Measurements from ENCODE around the gene PTPRN2.
A peak's percentile ranks its signal among the peaks of the same experiment; 100 is the strongest.
"Not testable (repeated sequence)": the region's sequence is repeated elsewhere in the genome, so short reads cannot be mapped to it uniquely, and the experiment has no call there.

PTPRN2 gene

DNA sequence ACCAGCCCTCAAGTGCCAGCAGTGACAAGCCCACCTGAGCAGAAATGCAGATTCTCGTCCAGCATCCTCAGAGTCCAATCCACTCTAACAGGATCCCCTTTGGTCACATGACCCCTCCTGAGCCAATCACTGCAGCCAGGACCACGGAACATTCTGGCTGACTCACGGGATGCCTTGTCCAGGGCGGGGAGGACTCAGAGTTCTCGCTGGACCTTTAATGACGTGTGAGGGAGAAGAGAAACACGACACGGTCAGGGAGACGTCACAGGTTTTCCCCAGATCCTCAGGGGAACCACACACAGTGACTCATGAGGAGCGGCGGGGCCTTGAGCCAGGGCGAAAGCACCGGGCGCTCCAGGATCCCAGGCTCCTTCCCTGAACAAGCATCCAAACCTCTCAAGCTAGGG, 155.7 kb downstream of the PTPRN2 start:
- no peak for DNase-seq

DNA sequence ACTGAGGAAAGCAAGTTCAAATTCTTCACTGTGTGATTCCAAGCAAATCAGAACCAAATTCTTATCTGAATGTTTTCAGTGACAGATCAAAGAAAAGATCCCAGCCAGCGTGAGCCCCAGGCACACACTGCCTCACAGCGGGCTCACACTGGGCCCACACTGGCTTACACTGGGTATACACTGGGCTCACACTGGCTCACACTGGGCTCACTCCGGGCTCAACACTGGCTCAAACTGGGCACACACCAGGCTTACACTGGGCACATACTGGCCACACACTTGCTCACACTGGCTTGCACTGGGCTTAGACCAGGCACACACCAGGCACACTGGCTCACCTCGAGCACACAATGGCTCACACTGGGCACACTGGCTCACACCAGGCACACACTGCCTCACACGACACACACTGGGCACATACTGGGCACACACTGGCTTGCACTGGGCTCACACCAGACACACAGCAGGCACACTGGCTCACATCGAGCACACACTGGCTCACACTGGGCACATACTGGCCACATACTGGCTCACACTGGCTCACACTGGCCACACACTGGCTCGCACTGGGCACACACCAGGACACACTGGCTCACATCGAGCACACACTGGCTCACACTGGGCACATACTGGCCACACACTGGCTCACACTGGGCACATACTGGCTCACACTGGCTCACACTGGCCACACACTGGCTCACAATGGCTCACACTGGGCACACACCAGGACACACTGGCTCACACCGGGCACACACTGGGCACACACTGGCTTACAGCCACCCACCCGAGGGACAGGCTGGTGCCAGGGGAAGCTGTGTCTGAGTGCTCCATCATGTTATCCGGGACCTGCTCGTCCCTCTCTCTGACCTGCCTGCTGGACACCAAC, 156.3 kb downstream of the PTPRN2 start:
- no peak for DNase-seq

DNA sequence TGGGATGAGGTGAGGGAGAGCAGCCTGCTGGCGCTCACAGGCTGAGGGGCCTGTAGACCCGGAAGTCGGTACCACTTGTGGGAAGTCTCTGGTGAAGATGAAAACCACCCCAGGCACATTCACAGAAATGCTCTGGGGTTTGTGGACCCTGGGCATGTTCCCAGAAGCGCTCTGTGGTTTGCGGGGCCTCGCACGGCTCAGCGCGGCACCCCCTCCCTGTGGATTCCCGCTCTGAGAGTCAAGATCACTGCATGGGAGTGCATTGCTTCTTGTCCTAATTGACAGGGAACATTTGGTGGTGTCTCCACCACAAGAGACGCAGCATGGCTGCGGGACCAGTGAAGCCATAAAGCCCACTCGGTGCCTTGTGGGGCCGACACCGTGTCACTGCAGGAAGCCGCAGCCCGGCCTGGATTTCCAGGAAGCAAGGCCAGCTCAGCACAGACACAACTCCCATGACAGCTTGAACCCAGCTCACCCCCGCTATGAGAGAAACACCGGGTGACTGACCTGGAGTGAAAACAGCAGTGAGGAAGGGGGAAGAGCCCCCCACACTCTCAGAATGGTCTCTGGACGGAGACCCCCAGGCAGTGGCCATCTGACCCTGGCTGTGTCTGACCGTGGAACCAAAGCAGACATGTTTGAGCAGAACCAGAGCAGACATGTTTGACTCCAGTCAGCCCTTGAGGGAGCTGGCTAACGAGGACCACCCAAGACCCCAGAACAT, 157.2 kb downstream of the PTPRN2 start:
- no peak for DNase-seq

DNA sequence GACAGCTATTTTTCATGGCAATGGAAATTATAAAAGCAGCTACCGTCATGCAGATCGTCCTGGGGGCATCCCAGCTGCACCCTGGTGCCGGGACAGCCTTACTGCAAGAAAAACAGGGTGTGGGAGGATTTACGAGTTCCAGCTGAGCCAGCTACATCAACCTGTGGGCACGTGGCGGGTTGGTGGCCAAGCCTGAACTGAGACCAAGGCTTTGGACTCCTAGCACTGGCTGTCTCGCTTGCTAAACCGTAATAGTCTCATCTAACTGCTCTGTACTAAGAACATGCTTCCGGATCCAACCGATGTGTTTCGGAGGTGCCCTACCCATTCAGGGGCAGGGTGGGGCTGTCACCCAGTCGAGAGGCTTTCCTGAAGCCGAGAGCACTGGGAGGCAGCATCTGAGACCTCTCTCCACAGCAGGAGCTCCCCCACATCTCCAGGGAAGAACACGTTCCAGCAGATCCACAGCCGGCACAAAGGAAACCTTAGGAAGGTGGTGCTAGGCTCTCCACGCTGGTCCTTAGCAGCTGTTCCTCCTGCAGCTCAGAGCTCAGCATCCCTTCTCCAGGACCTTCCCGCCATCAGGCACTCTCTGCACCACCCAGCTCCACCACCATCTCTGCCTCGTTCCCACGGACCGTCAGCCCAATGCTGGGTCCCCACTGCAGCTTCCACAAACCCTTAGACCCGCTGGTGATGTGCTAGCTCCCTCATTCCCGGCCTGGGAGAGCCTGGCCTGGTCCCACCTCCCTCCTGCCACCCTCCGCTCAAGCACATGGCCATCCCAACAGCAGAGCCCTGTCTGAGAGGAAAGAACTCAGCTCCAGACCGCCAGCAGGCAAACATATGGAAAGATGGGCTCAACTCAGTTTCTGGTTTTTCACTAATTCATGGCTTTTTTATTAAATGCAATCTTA, 158.5 kb downstream of the PTPRN2 start:
- no peak for DNase-seq

DNA sequence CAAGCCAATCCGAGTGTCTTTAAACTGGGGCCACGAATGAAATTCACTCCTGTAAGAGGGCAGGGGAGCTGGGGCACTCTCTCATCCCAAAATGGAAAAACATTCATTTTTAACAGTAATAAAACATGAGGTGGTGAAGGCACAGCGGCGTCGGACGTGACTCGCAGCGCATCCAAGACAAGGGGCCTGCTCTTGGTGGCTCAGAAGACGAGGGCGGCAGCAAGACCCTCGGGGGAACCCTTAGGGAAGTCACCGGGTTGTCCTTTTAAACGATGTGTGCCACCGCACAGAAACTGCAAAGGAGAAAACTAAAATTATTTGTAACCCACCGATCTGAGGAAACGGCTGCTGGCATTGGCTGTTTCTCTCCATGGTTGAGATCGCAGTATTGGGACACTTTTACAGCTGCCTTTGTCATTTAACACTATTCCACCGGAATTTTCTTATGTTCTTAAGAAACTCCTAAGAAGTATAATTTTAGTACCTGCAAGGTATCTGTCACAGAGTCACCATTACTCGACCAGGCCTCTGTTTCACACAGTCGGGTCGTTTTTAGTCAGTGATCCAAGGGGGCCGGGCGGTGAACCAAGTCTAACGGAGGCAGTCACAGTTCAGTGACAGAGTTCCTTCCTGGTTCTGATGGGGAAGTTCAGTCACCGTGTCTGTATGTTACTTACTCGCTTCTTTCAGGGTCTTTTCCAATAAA, 159.3 kb downstream of the PTPRN2 start:
- DNase-seq: no peak

DNA sequence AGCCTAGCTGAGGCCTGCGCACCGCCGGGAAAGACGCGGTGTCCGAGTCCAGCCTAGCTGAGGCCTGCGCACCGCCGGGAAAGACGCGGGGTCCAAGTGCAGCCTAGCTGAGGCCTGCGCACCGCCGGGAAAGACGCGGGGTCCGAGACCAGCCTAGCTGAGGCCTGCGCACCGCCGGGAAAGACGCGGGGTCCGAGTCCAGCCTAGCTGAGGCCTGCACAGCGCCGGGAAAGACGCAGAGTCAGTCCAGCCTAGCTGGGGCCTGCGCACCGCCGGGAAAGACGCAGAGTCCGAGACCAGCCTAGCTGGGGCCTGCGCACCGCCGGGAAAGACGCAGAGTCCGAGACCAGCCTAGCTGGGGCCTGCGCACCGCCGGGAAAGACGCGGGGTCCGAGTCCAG, 161.9 kb downstream of the PTPRN2 start:
- DNase-seq: not testable (repeated sequence)

DNA sequence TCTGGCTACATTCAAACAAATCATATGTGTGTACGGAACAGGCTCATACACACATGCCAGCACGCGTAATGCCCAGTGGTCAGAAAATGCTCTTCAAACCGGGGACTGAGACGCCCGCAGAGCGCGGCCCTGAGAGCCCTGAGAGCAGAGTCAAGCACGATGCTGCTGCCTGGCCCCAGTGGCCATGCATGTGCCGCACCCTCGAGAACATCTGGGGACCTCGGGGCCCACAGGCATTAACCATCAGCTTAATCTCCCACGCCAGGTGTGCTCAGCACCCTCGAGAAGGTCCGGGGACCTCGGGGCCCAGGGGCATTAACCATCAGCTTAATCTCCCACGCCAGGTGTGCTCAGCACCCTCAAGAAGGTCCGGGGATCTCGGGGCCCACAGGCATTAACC, 163.1 kb downstream of the PTPRN2 start:
- DNase-seq: no peak

DNA sequence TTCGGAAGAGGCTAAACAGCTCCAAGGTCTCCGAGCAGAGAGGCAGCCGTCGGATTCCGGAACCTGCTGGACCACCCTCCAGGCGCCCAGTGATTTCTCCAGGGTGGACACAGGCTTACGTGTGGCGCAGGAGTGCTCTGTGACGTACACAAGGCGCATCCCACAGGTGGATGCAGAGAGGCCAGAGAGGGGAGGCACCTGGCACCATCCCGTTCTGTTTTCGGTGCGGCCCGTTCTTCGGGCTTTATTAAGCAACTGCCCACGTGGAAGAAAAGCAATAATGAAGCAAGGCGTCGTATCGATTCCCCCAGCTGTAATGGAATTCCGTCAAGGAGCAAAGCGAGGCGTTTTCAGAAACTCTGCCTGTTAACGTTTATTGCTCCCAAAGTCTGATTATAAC, 163.6 kb downstream of the PTPRN2 start:
- DNase-seq: no peak

DNA sequence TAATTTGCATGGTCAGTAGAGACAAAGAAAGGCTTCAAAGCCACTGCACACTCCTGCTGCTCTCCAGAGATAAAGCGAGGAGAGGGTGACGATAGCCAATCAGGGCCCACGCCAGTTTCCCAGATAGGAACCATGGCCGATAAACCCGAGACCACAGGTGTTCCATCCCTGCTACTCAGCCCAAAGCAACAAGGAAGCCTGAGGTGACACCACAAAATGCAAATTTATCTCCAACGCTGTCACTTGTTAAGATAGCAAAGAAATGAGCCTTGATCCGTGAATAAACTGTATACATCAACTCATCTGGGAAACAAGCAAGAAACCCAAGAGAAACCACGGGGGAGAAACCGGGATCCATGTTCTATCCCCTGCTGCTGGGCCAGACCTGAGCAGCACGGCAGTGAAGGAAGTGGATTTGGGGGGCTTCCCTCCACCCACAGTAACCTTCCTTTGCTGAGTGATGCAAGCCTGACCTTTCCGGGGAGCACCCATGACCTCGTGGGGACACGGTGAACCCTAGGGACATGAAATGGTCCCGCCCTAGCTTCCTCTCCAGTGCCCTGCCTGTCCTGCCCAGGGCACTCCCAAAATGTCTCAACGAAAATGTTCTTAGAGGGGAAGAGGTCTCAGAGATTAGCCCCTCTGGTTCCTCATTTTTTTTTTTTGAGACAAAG, 164.6 kb downstream of the PTPRN2 start:
- DNase-seq: peak in 1 of 2 donors; percentile 11

DNA sequence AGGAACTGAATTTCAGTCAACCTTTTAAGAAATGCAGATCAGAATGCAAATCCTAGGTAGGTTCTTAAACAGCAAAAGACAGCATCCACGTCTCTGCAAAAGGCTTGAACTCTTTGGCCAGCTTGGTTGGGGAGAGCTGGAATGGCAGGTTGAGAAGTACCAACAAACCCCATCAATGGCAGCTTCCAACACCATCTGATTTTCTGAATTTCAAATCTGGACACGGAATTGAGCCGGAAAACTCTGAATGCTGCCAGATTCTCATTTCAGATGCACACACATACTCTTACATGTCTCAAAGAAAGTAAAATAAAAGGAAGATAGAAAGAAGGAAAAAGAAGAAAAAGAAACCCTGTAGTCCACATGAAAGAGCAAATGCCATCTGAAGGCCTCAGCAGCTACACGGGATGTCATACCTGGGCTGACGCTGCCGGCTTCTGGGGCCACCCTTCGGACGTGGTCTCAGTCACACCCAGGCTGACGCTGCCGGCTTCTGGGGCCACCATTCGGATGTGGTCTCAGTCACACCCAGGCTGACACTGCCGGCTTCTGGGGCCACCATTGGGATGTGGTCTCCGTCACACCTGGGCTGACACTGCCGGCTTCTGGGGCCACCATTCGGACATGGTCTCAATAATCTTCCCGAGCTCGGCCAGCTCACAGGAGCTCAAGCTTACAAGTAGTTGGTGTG, 165.3 kb downstream of the PTPRN2 start:
- DNase-seq: no peak

DNA sequence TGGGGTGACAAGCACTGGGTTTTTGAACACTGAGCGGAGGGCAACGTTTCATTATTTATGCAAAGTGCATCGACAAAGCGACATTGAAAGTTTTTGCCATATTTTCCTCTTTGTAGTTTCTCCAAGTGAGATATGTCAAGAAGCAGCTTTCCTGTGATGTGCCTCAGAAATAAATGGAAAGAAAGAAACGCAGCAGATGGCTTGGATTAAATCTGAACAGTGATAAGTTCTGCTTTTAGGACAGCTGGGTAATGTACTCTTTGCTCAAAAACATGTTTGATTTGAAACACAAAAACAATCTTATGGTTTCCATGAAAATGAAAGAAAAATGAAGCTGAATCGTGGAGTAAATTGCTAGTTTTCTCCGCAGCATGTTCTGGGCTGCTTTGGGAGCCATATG, 166.3 kb downstream of the PTPRN2 start:
- DNase-seq: no peak

DNA sequence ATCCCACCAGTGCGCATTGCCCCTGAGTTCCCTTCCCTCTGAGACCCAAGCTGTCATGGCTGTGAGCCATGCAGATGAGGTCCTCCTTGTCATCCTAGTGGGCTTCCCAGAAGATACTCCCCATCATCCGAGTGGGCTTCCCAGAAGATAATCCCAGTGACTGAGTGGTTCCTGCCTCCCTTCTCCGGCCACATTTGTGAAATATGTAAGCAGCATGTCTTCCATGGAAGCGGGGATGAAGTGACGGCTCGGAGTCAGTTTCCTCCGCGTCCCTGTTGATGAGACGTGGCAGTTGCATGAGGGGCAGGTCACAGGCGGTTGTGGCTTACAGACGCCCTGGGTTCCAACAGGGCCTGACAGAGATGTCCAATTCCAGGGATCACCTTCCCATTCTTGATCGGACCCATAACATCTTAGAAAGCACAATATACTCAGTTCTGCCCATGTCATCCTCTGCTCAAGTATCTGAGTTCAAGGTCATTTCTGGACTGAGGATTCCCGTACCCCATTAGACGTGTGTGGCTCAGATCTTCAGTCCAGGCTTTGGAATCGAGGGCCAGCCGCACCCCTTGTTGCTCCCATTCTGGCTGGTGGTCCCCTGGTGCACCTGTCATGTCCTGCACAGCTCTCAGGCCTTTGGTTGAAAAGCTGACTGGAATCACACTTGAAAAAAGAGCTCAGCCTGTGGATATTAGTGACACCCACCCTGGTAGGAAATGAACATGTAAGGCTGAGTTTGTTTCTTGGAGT, 166.9 kb downstream of the PTPRN2 start:
- no peak for DNase-seq

DNA sequence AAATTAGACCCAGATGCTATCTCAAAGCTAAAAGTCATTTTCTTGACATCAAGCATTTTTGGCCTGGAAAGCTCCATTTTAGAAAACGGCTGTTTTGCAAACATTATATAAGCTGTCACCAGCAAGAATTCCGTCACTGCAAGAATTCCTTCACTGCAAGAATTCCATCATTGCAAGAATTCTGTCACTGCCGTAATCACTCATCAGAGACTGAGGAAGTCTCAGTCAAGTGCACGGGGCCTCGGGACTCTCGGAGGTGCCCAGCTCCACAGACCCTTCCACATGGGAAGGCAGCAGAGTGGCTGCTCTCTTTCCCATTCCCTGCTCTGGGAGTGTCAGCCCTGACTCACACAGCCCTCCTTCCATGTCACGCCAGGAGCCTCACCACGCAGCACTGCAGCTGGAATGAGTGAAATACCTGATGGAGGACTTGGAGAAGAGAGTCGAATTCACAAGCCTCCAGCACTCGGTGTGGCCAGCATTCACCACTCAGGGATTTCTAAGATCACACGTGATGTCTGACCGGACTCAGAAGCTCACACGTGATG, 168.3 kb downstream of the PTPRN2 start:
- peak in 1 of 2 donors; percentile 7 for DNase-seq

DNA sequence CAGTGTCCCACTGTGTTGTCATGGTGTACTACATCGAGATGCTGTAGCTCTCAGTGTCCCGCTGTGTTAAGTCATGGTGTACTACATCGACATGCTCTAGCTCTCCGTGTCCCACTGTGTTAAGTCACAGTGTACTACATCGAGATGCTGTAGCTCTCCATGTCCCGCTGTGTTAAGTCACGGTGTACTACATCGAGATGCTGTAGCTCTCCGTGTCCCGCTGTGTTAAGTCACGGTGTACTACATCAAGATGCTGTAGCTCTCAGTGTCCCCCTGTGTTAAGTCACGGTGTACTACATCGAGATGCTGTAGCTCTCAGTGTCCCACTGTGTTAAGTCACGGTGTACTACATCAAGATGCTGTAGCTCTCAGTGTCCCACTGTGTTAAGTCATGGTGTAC, 169.2 kb downstream of the PTPRN2 start:
- DNase-seq: not testable (repeated sequence)

DNA sequence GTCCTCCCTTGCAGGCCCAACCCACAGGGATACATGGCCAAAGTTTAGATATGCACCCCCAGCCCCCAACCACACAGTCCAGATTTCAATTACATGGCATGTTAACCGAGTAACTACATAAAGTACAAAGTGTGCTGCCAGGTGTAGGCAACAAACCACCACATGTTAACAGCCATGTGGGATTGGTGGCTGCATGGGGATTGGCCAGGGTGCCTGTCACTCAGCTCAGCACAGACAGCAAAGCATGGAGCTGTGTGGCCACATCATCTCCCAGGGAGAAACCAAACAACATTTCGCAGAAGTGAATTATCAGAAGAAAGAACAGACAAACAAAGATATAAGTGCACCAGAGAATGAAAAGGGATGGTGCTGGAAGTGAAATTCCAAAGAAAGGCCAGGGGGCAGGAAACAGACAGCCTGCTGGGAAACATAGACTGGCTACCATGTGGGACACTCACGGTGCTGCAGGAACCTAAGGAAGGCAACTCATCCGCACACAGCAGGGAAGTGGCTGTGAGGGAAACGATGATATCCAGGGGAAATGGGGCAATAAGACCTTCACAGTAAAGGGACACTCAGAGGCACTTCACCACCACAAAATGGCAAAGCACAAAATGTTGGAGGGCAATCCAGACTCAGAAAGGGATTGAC, 171.2 kb downstream of the PTPRN2 start:
- no peak for DNase-seq

DNA sequence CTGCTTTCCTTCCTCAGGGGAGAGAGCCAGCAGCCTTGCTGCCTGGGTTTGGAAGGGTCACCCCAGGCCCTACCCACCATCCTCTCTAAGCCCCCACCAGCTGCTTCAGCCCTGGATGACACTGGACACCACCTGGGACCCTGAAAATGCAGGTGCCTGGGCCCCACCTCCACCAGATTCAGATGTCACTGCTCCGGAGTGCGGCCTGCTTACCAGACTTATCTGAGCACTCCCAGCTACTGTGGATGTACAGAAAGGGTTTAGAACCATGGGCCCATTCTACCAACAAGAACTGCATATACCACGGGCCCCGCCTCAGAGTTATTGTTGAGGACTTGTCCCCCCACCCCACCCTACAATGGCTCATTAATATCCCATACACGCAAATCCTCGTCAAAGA, 172.3 kb downstream of the PTPRN2 start:
- DNase-seq: no peak

DNA sequence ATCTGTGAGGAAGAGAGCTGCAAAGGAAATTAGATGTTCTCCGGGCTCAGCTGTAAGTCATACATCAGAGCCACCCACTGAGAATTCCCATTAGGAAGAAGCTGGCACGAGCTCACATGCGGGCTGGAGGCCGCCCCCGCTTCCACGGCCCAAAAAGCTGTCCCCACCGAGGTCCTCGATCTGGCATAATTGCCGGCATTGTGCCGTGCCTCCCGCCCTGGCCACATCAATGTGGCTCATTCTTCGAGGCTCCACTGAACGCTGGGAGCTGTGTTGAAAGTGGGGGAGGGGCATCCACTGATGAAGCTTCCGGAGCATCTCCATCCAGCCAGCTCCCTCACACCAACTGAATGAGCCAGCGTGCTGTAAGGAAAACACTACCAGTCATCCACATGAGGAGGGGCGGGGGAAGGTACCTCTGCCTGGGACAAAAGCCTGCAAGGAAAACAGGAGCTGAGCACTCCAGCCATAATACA, 173.1 kb downstream of the PTPRN2 start:
- DNase-seq: no peak

DNA sequence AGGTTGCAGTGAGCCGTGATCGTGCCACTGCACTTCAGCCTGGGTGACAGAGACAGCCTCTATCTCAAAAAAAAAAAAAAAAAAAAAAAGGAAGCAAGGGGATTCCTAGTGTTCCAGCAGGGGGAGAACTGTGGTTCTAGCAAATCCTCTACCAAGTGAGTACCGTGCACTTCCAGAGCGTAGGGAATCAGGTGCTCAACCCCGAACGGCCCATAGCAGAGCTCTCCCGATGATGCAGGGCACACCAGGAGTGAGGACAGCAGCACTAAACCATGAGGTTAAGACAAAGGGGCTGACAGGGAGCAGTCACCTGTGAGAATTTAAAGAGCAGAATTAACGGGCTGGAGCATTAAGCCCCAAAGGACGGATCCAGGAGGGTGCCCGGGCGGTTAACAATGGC, 173.6 kb downstream of the PTPRN2 start:
- DNase-seq: no peak

DNA sequence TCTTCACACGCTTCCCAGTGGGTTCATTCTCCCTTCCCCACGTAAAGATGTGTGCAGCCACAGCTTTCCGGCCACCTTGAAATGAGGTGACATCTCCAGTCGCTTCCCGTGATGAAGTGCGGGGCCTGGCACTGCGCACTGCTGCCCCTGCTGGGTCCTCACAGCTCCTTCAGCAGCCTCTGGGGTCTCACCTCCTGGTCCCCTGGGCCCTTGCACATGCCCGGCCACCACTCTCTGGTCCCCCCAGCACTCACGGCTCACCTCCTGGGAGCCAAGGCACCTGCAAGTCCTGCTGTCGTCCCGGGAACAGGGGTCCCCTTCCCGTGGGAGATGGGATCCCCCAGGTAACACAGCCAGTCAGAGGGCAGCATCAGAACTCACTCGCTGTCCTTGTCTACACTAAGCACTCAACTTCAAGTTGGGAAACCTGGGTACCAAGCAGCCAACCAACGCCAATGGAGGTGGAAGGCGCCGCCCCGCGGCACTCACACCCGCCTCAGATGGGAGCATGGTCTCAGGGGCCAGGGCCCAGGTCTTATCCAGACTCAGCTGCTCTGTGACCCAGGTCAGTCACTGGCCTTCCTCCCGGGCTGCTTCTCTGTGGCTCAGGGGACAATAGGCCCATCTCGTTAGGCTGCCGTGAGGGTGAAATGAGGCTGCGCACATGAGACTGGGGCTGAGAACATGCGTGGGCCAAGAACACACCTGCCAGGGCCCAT, 176.2 kb downstream of the PTPRN2 start:
- no peak for DNase-seq
